Measurements from ENCODE around the gene CD320.

DNA sequence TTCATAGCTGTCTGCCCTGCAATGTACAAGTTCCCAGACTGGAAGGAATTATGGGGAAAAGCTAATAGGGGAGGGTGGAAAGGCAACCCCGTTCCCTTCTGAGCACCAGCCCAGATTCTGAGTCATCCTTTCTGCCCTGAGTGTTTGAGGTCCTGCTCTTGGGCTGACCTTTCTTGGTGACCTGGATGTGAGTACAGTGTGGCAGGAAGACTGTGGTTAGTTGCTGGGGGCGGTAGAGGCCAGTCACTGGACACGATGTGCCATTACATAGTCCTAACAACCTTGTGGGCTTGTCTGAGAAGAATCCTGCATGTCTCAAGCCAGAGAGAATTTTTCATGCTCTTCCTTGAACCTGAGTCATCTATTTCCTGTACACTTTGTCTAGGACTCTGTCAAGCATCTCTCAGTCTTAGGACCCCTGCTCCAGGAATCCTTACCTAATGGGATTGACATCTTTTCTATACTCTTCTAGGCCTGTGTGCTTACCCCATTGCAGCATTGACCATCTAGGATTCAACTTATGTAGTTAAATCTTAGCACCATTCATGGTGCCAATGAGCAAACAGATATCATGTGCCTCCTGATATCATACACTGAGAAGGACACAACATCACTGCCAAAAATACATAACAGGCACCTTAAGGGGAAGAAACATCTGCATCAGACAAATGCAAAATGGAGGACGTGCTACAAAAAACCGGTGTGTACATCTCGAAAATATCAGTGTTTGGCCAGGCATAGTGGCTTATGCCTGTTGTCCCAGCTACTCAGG lies 47.7 kb upstream of the CD320 start:
- TF ChIP-seq EZH2phosphoT487 (conservative IDR thresholded peaks at IDR 0.05; ENCODE audit: low read length) = no peak
- TF ChIP-seq, protein P1, sequence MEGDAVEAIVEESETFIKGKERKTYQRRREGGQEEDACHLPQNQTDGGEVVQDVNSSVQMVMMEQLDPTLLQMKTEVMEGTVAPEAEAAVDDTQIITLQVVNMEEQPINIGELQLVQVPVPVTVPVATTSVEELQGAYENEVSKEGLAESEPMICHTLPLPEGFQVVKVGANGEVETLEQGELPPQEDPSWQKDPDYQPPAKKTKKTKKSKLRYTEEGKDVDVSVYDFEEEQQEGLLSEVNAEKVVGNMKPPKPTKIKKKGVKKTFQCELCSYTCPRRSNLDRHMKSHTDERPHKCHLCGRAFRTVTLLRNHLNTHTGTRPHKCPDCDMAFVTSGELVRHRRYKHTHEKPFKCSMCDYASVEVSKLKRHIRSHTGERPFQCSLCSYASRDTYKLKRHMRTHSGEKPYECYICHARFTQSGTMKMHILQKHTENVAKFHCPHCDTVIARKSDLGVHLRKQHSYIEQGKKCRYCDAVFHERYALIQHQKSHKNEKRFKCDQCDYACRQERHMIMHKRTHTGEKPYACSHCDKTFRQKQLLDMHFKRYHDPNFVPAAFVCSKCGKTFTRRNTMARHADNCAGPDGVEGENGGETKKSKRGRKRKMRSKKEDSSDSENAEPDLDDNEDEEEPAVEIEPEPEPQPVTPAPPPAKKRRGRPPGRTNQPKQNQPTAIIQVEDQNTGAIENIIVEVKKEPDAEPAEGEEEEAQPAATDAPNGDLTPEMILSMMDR (IDR thresholded peaks at IDR 0.05; ENCODE audit: insufficient read depth, low read length, poor library complexity, severe bottlenecking) = no peak
